IMR-90 (cell line): Measurements from ENCODE around the gene IMP3. TPM values are rescaled to one million over a fixed set of nuclear protein-coding genes. Genes with fewer than 3 reads are reported as not detected.

ENCODE experiments used
- ATAC-seq: fragments of 200-7000 bp; cut with Tn5 transposase; 2 replicates; pipeline ENCODE4 v1.9.1; 2020; ENCODE audit warnings: low read depth, mild to moderate bottlenecking, moderate library complexity
- BruUV-seq: library from RNA; stranded (reverse); fragments of 400-500 nt; replicated peaks from 2 replicates; lab custom pipeline; 2021; lab: Mats Ljungman, UMichigan
- CTCF ChIA-PET: fragments of 300-600 bp; formaldehyde crosslinking; extraction: SDS; loops from one replicate; lab custom pipeline; 2021; ENCODE audit warnings: antibody characterized with exemption; lab: Yijun Ruan, JAX
- POLR2A ChIA-PET: fragments of 300-600 bp; sonication (Branson Sonifier 250); formaldehyde crosslinking; loops from one replicate; lab custom pipeline; 2022; ENCODE audit warnings: antibody characterized with exemption; ENCODE audit not compliant: unreplicated experiment; lab: Charles Lee
- DNase-seq: peaks from one replicate; pipeline ENCODE4 v3.0.0; 2013
- H2AFZ ChIP-seq: replicated peaks from 2 replicates; pipeline ENCODE3; 2013; ENCODE audit warnings: low read length, mild to moderate bottlenecking; ENCODE audit not compliant: poor library complexity
- H2AK5ac ChIP-seq: 2 replicates; pipeline ENCODE4 v1.6.1; 2013; ENCODE audit warnings: low read depth, low read length, inconsistent platforms
- H2AK9ac ChIP-seq: replicated peaks from 2 replicates; pipeline ENCODE3; 2013; ENCODE audit warnings: mild to moderate bottlenecking, low read depth, low read length, moderate library complexity; ENCODE audit not compliant: poor library complexity
- H2BK120ac ChIP-seq: 2 replicates; pipeline ENCODE4 v1.6.1; 2013; ENCODE audit warnings: low read depth, low read length, inconsistent platforms
- H2BK15ac ChIP-seq: 3 replicates; pipeline ENCODE4 v1.6.1; 2013; ENCODE audit warnings: low read depth, low read length, inconsistent platforms
- H2BK20ac ChIP-seq: 2 replicates; pipeline ENCODE4 v1.6.1; 2013; ENCODE audit warnings: low read depth, mild to moderate bottlenecking, inconsistent platforms, low read length, moderate library complexity
- H2BK5ac ChIP-seq: 2 replicates; pipeline ENCODE4 v1.6.1; 2013; ENCODE audit warnings: mild to moderate bottlenecking, low read depth, low read length, inconsistent platforms; ENCODE audit not compliant: poor library complexity, severe bottlenecking
- H3K14ac ChIP-seq: replicated peaks from 2 replicates; pipeline ENCODE4 v1.6.1; 2013; ENCODE audit warnings: low read depth, low read length, inconsistent platforms
- H3K18ac ChIP-seq: 2 replicates; pipeline ENCODE4 v1.6.1; 2013; ENCODE audit warnings: low read depth, low read length, control low read depth
- H3K23ac ChIP-seq: 2 replicates; pipeline ENCODE4 v1.6.1; 2013; ENCODE audit warnings: low read depth, low read length, inconsistent platforms
- H3K27ac ChIP-seq: 2 replicates; pipeline ENCODE4 v1.5.1; 2013; ENCODE audit warnings: mild to moderate bottlenecking, control low read depth, low read length; ENCODE audit not compliant: insufficient read depth
- H3K27me3 ChIP-seq: 2 replicates; pipeline ENCODE4 v1.6.1; 2013; ENCODE audit warnings: low read length; ENCODE audit not compliant: control insufficient read depth, insufficient read depth
- H3K36me3 ChIP-seq: 2 replicates; pipeline ENCODE4 v1.6.1; 2013; ENCODE audit warnings: low read length, mixed read lengths; ENCODE audit not compliant: control insufficient read depth, insufficient read depth
- H3K4ac ChIP-seq: 2 replicates; pipeline ENCODE4 v1.6.1; 2013; ENCODE audit warnings: low read depth, low read length, inconsistent platforms
- H3K4me1 ChIP-seq: 2 replicates; pipeline ENCODE4 v1.6.1; 2013; ENCODE audit warnings: low read length, mixed read lengths; ENCODE audit not compliant: control insufficient read depth, insufficient read depth
- H3K4me2 ChIP-seq: 2 replicates; pipeline ENCODE4 v1.6.1; 2013; ENCODE audit warnings: low read depth, mild to moderate bottlenecking, control low read depth, low read length, moderate library complexity
- H3K4me3 ChIP-seq: 2 replicates; pipeline ENCODE4 v1.5.1; 2013; ENCODE audit warnings: low read depth, mild to moderate bottlenecking, control low read depth, low read length, moderate library complexity; ENCODE audit not compliant: insufficient read depth
- H3K56ac ChIP-seq: 2 replicates; pipeline ENCODE4 v1.6.1; 2013; ENCODE audit warnings: low read length, inconsistent platforms; ENCODE audit not compliant: insufficient read depth; ENCODE audit errors: extremely low read depth
- H3K79me1 ChIP-seq, 2 experiments: 2 replicates each; pipeline ENCODE4 v1.6.1; 2013; ENCODE audit warnings: low read length in 2 of 2, inconsistent platforms in 1 of 2, low read depth in 1 of 2
- H3K9ac ChIP-seq: 2 replicates; pipeline ENCODE4 v1.6.1; 2013; ENCODE audit warnings: low read depth, low read length, control low read depth
- H3K9me1 ChIP-seq: 2 replicates; pipeline ENCODE4 v1.6.1; 2013; ENCODE audit warnings: low read length, inconsistent platforms; ENCODE audit not compliant: insufficient read depth
- H3K9me3 ChIP-seq: 2 replicates; pipeline ENCODE4 v1.6.1; 2013; ENCODE audit warnings: low read length; ENCODE audit not compliant: control insufficient read depth, insufficient read depth
- H4K20me1 ChIP-seq: 2 replicates; pipeline ENCODE4 v1.6.1; 2013; ENCODE audit warnings: low read length, inconsistent platforms; ENCODE audit not compliant: insufficient read depth
- H4K5ac ChIP-seq: 2 replicates; pipeline ENCODE4 v1.6.1; 2013; ENCODE audit warnings: mild to moderate bottlenecking, low read depth, low read length, control low read depth
- H4K8ac ChIP-seq, 2 experiments: 2 replicates each; pipeline ENCODE4 v1.6.1; 2013; ENCODE audit warnings: low read depth in 2 of 2, low read length in 2 of 2, control low read depth in 1 of 2, inconsistent platforms in 1 of 2
- H4K91ac ChIP-seq: 2 replicates; pipeline ENCODE4 v1.6.1; 2013; ENCODE audit warnings: low read depth, low read length, inconsistent platforms; ENCODE audit not compliant: insufficient read depth
- BHLHE40 ChIP-seq: fragments of 150-350 bp; IDR thresholded peaks from 2 replicates; pipeline ENCODE4 v1.6.1; 2016; ENCODE audit warnings: mild to moderate bottlenecking, low read depth, low read length
- CEBPB ChIP-seq: IDR thresholded peaks from 2 replicates; pipeline ENCODE4 v1.6.1; 2012; ENCODE audit warnings: low read depth, low read length, improper control_type of control experiment
- CHD1 ChIP-seq: IDR thresholded peaks from 2 replicates; pipeline ENCODE4 v1.6.1; 2012; ENCODE audit warnings: low read depth, low read length, improper control_type of control experiment
- FOS ChIP-seq: fragments of 150-350 bp; IDR thresholded peaks from 2 replicates; pipeline ENCODE4 v1.6.1; 2016; ENCODE audit warnings: low read depth, low read length
- MAFK ChIP-seq: IDR thresholded peaks from 2 replicates; pipeline ENCODE4 v1.6.1; 2012; ENCODE audit warnings: low read depth, low read length, improper control_type of control experiment
- MAZ ChIP-seq: IDR thresholded peaks from 2 replicates; pipeline ENCODE4 v1.6.1; 2012; ENCODE audit warnings: low read depth, mild to moderate bottlenecking, low read length, improper control_type of control experiment, moderate library complexity, borderline replicate concordance
- MXI1 ChIP-seq: IDR thresholded peaks from 2 replicates; pipeline ENCODE4 v1.6.1; 2012; ENCODE audit warnings: low read depth, mild to moderate bottlenecking, low read length, moderate library complexity, borderline replicate concordance
- NFE2L2 ChIP-seq: fragments of 150-350 bp; IDR thresholded peaks from 2 replicates; pipeline ENCODE4 v1.6.1; 2016; ENCODE audit warnings: low read depth, mild to moderate bottlenecking, low read length
- POLR2A ChIP-seq: IDR thresholded peaks from 2 replicates; pipeline ENCODE4 v1.6.1; 2012; ENCODE audit warnings: mild to moderate bottlenecking, low read depth, low read length
- RAD21 ChIP-seq: IDR thresholded peaks from 2 replicates; pipeline ENCODE4 v1.6.1; 2012; ENCODE audit warnings: low read length, improper control_type of control experiment
- RCOR1 ChIP-seq: IDR thresholded peaks from 2 replicates; pipeline ENCODE4 v1.6.1; 2012; ENCODE audit warnings: mild to moderate bottlenecking, low read length, improper control_type of control experiment; ENCODE audit not compliant: insufficient replicate concordance
- RFX5 ChIP-seq: IDR thresholded peaks from 2 replicates; pipeline ENCODE4 v1.8.0; 2012; ENCODE audit warnings: low read depth, mild to moderate bottlenecking, low read length, moderate library complexity
- SMC3 ChIP-seq: fragments of 150-350 bp; IDR thresholded peaks from 2 replicates; pipeline ENCODE4 v1.6.1; 2016; ENCODE audit warnings: low read depth, mild to moderate bottlenecking, antibody characterized with exemption, low read length, moderate library complexity
- USF2 ChIP-seq: fragments of 150-350 bp; IDR thresholded peaks from 2 replicates; pipeline ENCODE4 v1.6.1; 2017; ENCODE audit warnings: mild to moderate bottlenecking, antibody characterized with exemption, low read length, low read depth
- WGBS, 2 experiments: methylation state at CpG; one replicate each; pipeline versions ENCODE4 v1.1.5 to v1.1.7; 2013; ENCODE audit warnings: missing lambda C conversion rate in 2 of 2; ENCODE audit not compliant: insufficient read length in 1 of 2; ENCODE audit errors: extremely low coverage in 2 of 2; 5-methylcytosine and 5-hydroxymethylcytosine counted together
- dilution Hi-C: fragments of 300-500 bp; cut with HindIII; formaldehyde crosslinking; loops from one replicate; pipeline ENCODE4 v1.14.3; 2018; ENCODE audit warnings: low sequenced_read_pairs; ENCODE audit not compliant: unreplicated experiment
- in situ Hi-C: fragments of 300-500 bp; cut with MboI; formaldehyde crosslinking; loops from 3 replicates; pipeline ENCODE4 v1.14.3; 2019; ENCODE audit warnings: low sequenced_read_pairs, inconsistent platforms, mixed read lengths
- intact Hi-C: fragments of 100-400 bp; cut with micrococcal nuclease; formaldehyde crosslinking; loops from 2 replicates; pipeline ENCODE4 v1.10.0; 2022
- polyA plus RNA-seq, 3 experiments: library from polyadenylated mRNA; depleted of rRNA; stranded (reverse); fragments of >200 nt; gene quantifications; 2 replicates each; pipeline ENCODE4 v1.2.3, GENCODE V29; 2012; ENCODE audit warnings: low replicate concordance in 1 of 3
- total RNA-seq: library from RNA; depleted of rRNA; stranded (reverse); fragments of >200 nt; gene quantifications from 2 replicates; pipeline ENCODE4 v1.2.3, GENCODE V29; 2012
- TF ChIP-seq, protein P1 (sequence below): conservative IDR thresholded peaks from 2 replicates; pipeline ENCODE4 v1.5.1; 2012; ENCODE audit warnings: mild to moderate bottlenecking, low read depth, low read length, improper control_type of control experiment
- TF ChIP-seq, protein P2 (sequence below): fragments of 150-350 bp; IDR thresholded peaks from 2 replicates; pipeline ENCODE4 v1.6.1; 2016; ENCODE audit warnings: low read depth, mild to moderate bottlenecking, low read length, moderate library complexity, borderline replicate concordance

The IMP3 gene
- total and polyA plus RNA-seq, 2 of the 4 experiments (the other 2 are of a cell fraction): 42.1 to 59.3 TPM

DNA sequence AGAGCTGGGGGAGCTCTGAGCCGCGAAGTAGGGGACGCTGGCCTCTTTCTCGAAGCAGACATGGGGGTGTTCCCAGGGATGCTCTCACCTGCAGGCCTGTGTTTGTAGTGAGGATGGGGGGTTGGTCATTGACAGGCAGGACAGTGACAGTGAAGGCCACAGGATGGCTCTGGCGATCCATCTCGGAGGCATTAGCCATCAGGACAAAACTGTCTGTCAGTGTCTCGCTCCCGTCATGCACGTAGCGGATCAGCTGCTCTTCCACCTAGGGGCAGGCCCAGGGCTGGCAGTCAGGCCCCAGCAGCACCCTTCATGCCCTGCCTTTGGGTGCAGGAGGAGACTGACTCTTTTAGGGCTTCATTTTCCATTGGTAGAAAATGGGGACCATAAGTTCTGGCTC lies 44.6 kb upstream of the IMP3 start:
- BruUV-seq: no TSS peak
- Histone ChIP-seq H2BK120ac (no peak overlapping the region), H2BK5ac (no peak overlapping the region), H2BK15ac (no peak overlapping the region), H2AK9ac (no peak overlapping the region), H3K56ac (no peak overlapping the region), H3K14ac (no peak overlapping the region), H3K23ac (no peak overlapping the region), H3K4me3 (no peak overlapping the region), H2BK20ac (no peak overlapping the region), H3K36me3 (peaks cover 20% of the 10 kb centered on the region), H3K9me3 (no peaks in the 10 kb centered on the region), H2AFZ (no peak overlapping the region), H4K91ac (no peak overlapping the region), H3K4me2 (no peak overlapping the region), H3K27ac (no peak overlapping the region), H3K9me1 (peaks cover 4% of the 10 kb centered on the region; the same call in 1 of the 2 replicates), H2AK5ac (no peak overlapping the region), H3K9ac (no peak overlapping the region), H3K4me1 (no peaks in the 10 kb centered on the region), H3K27me3 (no peaks in the 10 kb centered on the region), H3K4ac (no peak overlapping the region), H4K20me1 (peaks cover 10% of the 10 kb centered on the region), H4K5ac (no peak overlapping the region), H3K18ac (no peak overlapping the region), H4K8ac (no peak overlapping the region), H3K79me1 (peaks cover 6 to 36% of the 10 kb centered on the region in 2 experiments; a peak in 3 of 4 replicates)
- ATAC-seq: no peak
- POLR2A ChIA-PET: no interaction called here
- CTCF ChIA-PET: interaction anchor here (0.8 kb wide), 1 partner anchor 46 kb away, joined by 3 read pairs; no protein-coding TSS in a partner anchor
- intact Hi-C loops (loop anchor here (5.0 kb wide), 1 partner anchor 317 kb away; the partner anchor contains the start of gene MAN2C1), dilution Hi-C loops (no loop called here), in situ Hi-C loops (loop anchor here (5.0 kb wide), 3 partner anchors 47 to 123 kb away; no protein-coding TSS in a partner anchor)
- no peak for DNase-seq
- WGBS, 2 experiments: 100% methylated on average over 5 of the region's 10 CpGs; no CpG with 5 or more reads in 1 of the 2 experiments
- TF ChIP-seq MAZ (no peak), BHLHE40 (no peak), POLR2A (no peak), MAFK (no peak), RCOR1 (no peak), SMC3 (no peak), CEBPB (no peak), CHD1 (no peak), FOS (no peak), USF2 (no peak), RAD21 (no peak), RFX5 (no peak), MXI1 (no peak), NFE2L2 (no peak)
- TF ChIP-seq, protein P1, sequence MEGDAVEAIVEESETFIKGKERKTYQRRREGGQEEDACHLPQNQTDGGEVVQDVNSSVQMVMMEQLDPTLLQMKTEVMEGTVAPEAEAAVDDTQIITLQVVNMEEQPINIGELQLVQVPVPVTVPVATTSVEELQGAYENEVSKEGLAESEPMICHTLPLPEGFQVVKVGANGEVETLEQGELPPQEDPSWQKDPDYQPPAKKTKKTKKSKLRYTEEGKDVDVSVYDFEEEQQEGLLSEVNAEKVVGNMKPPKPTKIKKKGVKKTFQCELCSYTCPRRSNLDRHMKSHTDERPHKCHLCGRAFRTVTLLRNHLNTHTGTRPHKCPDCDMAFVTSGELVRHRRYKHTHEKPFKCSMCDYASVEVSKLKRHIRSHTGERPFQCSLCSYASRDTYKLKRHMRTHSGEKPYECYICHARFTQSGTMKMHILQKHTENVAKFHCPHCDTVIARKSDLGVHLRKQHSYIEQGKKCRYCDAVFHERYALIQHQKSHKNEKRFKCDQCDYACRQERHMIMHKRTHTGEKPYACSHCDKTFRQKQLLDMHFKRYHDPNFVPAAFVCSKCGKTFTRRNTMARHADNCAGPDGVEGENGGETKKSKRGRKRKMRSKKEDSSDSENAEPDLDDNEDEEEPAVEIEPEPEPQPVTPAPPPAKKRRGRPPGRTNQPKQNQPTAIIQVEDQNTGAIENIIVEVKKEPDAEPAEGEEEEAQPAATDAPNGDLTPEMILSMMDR: no peak
- TF ChIP-seq, protein P2, sequence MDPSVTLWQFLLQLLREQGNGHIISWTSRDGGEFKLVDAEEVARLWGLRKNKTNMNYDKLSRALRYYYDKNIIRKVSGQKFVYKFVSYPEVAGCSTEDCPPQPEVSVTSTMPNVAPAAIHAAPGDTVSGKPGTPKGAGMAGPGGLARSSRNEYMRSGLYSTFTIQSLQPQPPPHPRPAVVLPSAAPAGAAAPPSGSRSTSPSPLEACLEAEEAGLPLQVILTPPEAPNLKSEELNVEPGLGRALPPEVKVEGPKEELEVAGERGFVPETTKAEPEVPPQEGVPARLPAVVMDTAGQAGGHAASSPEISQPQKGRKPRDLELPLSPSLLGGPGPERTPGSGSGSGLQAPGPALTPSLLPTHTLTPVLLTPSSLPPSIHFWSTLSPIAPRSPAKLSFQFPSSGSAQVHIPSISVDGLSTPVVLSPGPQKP: no peak
